Erythroblast (primary cell): Measurements from ENCODE around the gene RASSF3.

ENCODE experiments used
- GATA1 ChIP-seq: IDR thresholded peaks from 2 replicates; pipeline ENCODE4 v1.6.1; 2011; ENCODE audit warnings: low read depth, mild to moderate bottlenecking, control low read depth, low read length, moderate library complexity
- POLR2A ChIP-seq: IDR thresholded peaks from 2 replicates; pipeline ENCODE4 v1.6.1; 2011; ENCODE audit warnings: mild to moderate bottlenecking, low read length

DNA sequence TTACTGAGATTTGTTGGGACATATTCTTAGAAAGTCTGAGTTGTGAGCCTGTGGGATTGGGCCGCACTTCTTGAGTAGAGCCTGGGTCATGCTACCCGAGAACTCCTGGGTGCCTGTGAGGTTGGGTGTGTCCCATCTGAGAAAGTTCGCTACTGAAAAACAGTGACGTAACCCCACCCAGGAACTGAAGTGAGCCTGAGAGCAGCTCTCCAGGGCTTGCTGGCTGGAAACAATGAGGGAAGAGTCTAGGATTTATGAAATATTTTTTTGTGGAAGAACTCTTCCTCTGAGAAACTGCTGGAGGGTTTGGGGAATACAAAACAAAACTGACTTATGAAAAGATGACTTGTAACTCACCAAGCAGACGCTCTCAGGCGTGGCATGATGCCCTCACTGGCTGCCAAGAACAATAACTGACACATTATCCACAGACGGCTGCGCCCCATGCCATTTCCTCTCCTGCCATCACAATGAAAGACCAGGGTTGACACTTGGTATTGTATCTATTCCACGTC is 69.2 kb downstream of the RASSF3 start:
- no peak for TF ChIP-seq POLR2A
- no peak for TF ChIP-seq GATA1
